Measurements from ENCODE around the gene FAT2. TPM values are rescaled to one million over a fixed set of nuclear protein-coding genes. Genes with fewer than 3 reads are reported as not detected.
"Not testable (repeated sequence)": the region's sequence is repeated elsewhere in the genome, so short reads cannot be mapped to it uniquely, and the experiment has no call there.

The FAT2 gene
- total and polyA plus RNA-seq, 4 experiments from 2014 or later = not detected

GRCh38 chr5:151589878-151590570 lies 1.1 kb downstream of the FAT2 start:
- ChIA-PET POLR2A (ENCODE audit: partially characterized antibody) (no interaction called here), CTCF (ENCODE audit: partially characterized antibody) (no interaction called here)
- no peak for DNase-seq
- H3K27me3 Mint-ChIP-seq = peaks cover 0 to under 1% of the 10 kb centered on the region in 2 donors
- H3K9me3 ChIP-seq (ENCODE audit: control insufficient read depth in 1 of 2, low read length in 2 of 2) = no peaks in the 10 kb centered on the region
- intact Hi-C loops (cut with micrococcal nuclease) = no loop called here
- no peaks in the 10 kb centered on the region for H3K4me1 ChIP-seq (ENCODE audit: insufficient read depth, low read length)
- H3K27ac Mint-ChIP-seq = no peak overlapping the region
- no peak overlapping the region for H3K4me3 Mint-ChIP-seq
- H3K36me3 Mint-ChIP-seq = no peaks in the 10 kb centered on the region
- H3K36me3 ChIP-seq (ENCODE audit: insufficient read depth, low read length) = no peaks in the 10 kb centered on the region
- no peak overlapping the region for H3K27ac ChIP-seq (ENCODE audit: low read depth, low read length)
- H3K27me3 ChIP-seq (ENCODE audit: insufficient read depth, low read length) = no peaks in the 10 kb centered on the region
- no peak overlapping the region for H3K4me3 ChIP-seq (ENCODE audit: low read length in 2 of 2)
- H3K9me3 Mint-ChIP-seq = no peaks in the 10 kb centered on the region
- peaks cover 0 to 1% (median 0%) of the 10 kb centered on the region in 4 donors for H3K4me1 Mint-ChIP-seq

- Mint-ChIP-seq H3K4me3 (no peak overlapping the region), H3K27me3 (peaks cover 0 to 1% of the 10 kb centered on the region in 2 donors), H3K4me1 (no peaks in the 10 kb centered on the region), H3K27ac (no peak overlapping the region), H3K36me3 (no peaks in the 10 kb centered on the region), H3K9me3 (no peaks in the 10 kb centered on the region)
- H3K27me3 ChIP-seq (ENCODE audit: insufficient read depth, low read length) = no peaks in the 10 kb centered on the region
- no peaks in the 10 kb centered on the region for H3K4me1 ChIP-seq (ENCODE audit: insufficient read depth, low read length)
- ChIA-PET POLR2A (ENCODE audit: partially characterized antibody) (no interaction called here), CTCF (ENCODE audit: partially characterized antibody) (interaction anchor here (1.5 kb wide), 1 partner anchor 11 kb away, joined by 3 read pairs; no protein-coding TSS in a partner anchor)
- no peak for DNase-seq
- no peaks in the 10 kb centered on the region for H3K36me3 ChIP-seq (ENCODE audit: insufficient read depth, low read length)
- no peaks in the 10 kb centered on the region for H3K9me3 ChIP-seq (ENCODE audit: control insufficient read depth in 1 of 2, low read length in 2 of 2)
- no peak overlapping the region for H3K4me3 ChIP-seq (ENCODE audit: low read length in 2 of 2)
- no peak overlapping the region for H3K27ac ChIP-seq (ENCODE audit: low read depth, low read length)
- intact Hi-C loops (cut with micrococcal nuclease) = no loop called here
These were observed 3.2 kb downstream of the FAT2 start for GRCh38 chr5:151587796-151588555.

GRCh38 chr5:151585970-151586369 lies 5.2 kb downstream of the FAT2 start:
- POLR2A ChIA-PET (ENCODE audit: partially characterized antibody) = no interaction called here

GRCh38 chr5:151585344-151585743 lies 5.8 kb downstream of the FAT2 start:
- H3K27me3 ChIP-seq (ENCODE audit: insufficient read depth, low read length); POLR2A ChIA-PET (ENCODE audit: partially characterized antibody); H3K27ac Mint-ChIP-seq; H3K4me3 Mint-ChIP-seq; H3K27ac ChIP-seq (ENCODE audit: low read depth, low read length); CTCF ChIA-PET (ENCODE audit: partially characterized antibody); H3K27me3 Mint-ChIP-seq; H3K9me3 Mint-ChIP-seq; H3K4me1 ChIP-seq (ENCODE audit: insufficient read depth, low read length); H3K4me3 ChIP-seq (ENCODE audit: low read length in 2 of 2); H3K36me3 ChIP-seq (ENCODE audit: insufficient read depth, low read length); H3K4me1 Mint-ChIP-seq; H3K36me3 Mint-ChIP-seq; H3K9me3 ChIP-seq (ENCODE audit: control insufficient read depth in 1 of 2, low read length in 2 of 2); intact Hi-C loops (cut with micrococcal nuclease); DNase-seq: not testable (repeated sequence)

More at GRCh38 chr5:151585970-151586369, 5.2 kb downstream of the FAT2 start:
- no peak overlapping the region for H3K4me3 ChIP-seq (ENCODE audit: low read length in 2 of 2)
- Mint-ChIP-seq H3K4me1 (no peaks in the 10 kb centered on the region), H3K27ac (no peak overlapping the region), H3K36me3 (no peaks in the 10 kb centered on the region), H3K27me3 (peaks cover 0 to 3% of the 10 kb centered on the region in 2 donors), H3K4me3 (no peak overlapping the region), H3K9me3 (no peaks in the 10 kb centered on the region)
- no peaks in the 10 kb centered on the region for H3K36me3 ChIP-seq (ENCODE audit: insufficient read depth, low read length)
- intact Hi-C loops (cut with micrococcal nuclease) = no loop called here
- no peaks in the 10 kb centered on the region for H3K27me3 ChIP-seq (ENCODE audit: insufficient read depth, low read length)
- H3K27ac ChIP-seq (ENCODE audit: low read depth, low read length) = no peak overlapping the region
- DNase-seq = no peak
- H3K4me1 ChIP-seq (ENCODE audit: insufficient read depth, low read length) = no peaks in the 10 kb centered on the region
- H3K9me3 ChIP-seq (ENCODE audit: control insufficient read depth in 1 of 2, low read length in 2 of 2) = no peaks in the 10 kb centered on the region
- CTCF ChIA-PET (ENCODE audit: partially characterized antibody) = no interaction called here

- Mint-ChIP-seq H3K4me3 (no peak overlapping the region), H3K4me1 (no peaks in the 10 kb centered on the region), H3K27me3 (peaks cover 0 to 3% of the 10 kb centered on the region in 2 donors), H3K36me3 (no peaks in the 10 kb centered on the region), H3K27ac (no peak overlapping the region), H3K9me3 (no peaks in the 10 kb centered on the region)
- no peaks in the 10 kb centered on the region for H3K27me3 ChIP-seq (ENCODE audit: insufficient read depth, low read length)
- DNase-seq = no peak
- no peaks in the 10 kb centered on the region for H3K4me1 ChIP-seq (ENCODE audit: insufficient read depth, low read length)
- ChIA-PET POLR2A (ENCODE audit: partially characterized antibody) (no interaction called here), CTCF (ENCODE audit: partially characterized antibody) (no interaction called here)
- no peak overlapping the region for H3K27ac ChIP-seq (ENCODE audit: low read depth, low read length)
- no peaks in the 10 kb centered on the region for H3K36me3 ChIP-seq (ENCODE audit: insufficient read depth, low read length)
- H3K9me3 ChIP-seq (ENCODE audit: control insufficient read depth in 1 of 2, low read length in 2 of 2) = no peaks in the 10 kb centered on the region
- intact Hi-C loops (cut with micrococcal nuclease) = no loop called here
- no peak overlapping the region for H3K4me3 ChIP-seq (ENCODE audit: low read length in 2 of 2)
These were observed 6.8 kb downstream of the FAT2 start for GRCh38 chr5:151584057-151584937.

GRCh38 chr5:151581812-151582583 lies 9.1 kb downstream of the FAT2 start:
- peaks cover 4 to 13% (median 9%) of the 10 kb centered on the region in 4 donors for H3K4me1 Mint-ChIP-seq
- no peak overlapping the region for H3K27ac ChIP-seq (ENCODE audit: low read depth, low read length)
- no peaks in the 10 kb centered on the region for H3K36me3 Mint-ChIP-seq
- peaks cover 0 to 3% of the 10 kb centered on the region in 2 donors for H3K27me3 Mint-ChIP-seq
- intact Hi-C loops (cut with micrococcal nuclease) = no loop called here
- H3K9me3 Mint-ChIP-seq = no peaks in the 10 kb centered on the region
- H3K4me3 Mint-ChIP-seq = no peak overlapping the region
- DNase-seq = no peak
- H3K27ac Mint-ChIP-seq = no peak overlapping the region
- no peak overlapping the region for H3K4me3 ChIP-seq (ENCODE audit: low read length in 2 of 2)
- H3K4me1 ChIP-seq (ENCODE audit: insufficient read depth, low read length) = no peaks in the 10 kb centered on the region
- CTCF ChIA-PET (ENCODE audit: partially characterized antibody) = no interaction called here
- no peaks in the 10 kb centered on the region for H3K36me3 ChIP-seq (ENCODE audit: insufficient read depth, low read length)
- POLR2A ChIA-PET (ENCODE audit: partially characterized antibody) = no interaction called here
- H3K9me3 ChIP-seq (ENCODE audit: control insufficient read depth in 1 of 2, low read length in 2 of 2) = no peaks in the 10 kb centered on the region
- no peaks in the 10 kb centered on the region for H3K27me3 ChIP-seq (ENCODE audit: insufficient read depth, low read length)
